Testis (tissue), 2 donors: ENCODE measurements around the gene TRAK1.

ENCODE experiments used
- POLR2A ChIP-seq: fragments of 450-650 bp; IDR thresholded peaks from one replicate; pipeline ENCODE4 v1.6.1; 2017; ENCODE audit warnings: antibody characterized with exemption, mild to moderate bottlenecking, moderate library complexity
- TF ChIP-seq, protein P1 (sequence below), 3 experiments: fragments of 450-650 bp in 2 of 3; fragments of 200-600 bp in 1 of 3; sonication (generic) in 1 of 3; IDR thresholded peaks; one replicate each; pipeline ENCODE4 v1.5.1; 2016 to 2019; ENCODE audit warnings: antibody characterized with exemption in 3 of 3, mild to moderate bottlenecking in 2 of 3, moderate library complexity in 1 of 3

DNA sequence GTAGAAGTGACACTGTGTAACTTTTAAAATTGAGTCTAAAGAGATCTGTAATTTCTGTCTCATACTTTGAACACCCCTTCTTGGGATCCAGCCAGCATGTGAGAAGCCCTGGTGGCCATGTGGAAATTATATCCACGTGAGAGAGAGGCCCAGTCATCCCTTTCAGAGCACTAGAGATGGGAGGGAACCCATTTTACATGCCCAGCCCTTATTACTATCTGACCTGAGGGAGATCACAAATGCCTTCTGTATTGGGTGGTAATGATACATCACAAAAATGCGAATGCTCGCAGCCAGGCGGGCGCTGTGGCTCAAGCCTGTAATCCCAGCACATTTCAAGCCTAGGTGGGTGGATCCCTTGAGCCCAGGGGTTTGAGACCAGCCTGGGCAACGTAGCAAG, 27.3 kb upstream of the TRAK1 start:
- TF ChIP-seq, protein P1, sequence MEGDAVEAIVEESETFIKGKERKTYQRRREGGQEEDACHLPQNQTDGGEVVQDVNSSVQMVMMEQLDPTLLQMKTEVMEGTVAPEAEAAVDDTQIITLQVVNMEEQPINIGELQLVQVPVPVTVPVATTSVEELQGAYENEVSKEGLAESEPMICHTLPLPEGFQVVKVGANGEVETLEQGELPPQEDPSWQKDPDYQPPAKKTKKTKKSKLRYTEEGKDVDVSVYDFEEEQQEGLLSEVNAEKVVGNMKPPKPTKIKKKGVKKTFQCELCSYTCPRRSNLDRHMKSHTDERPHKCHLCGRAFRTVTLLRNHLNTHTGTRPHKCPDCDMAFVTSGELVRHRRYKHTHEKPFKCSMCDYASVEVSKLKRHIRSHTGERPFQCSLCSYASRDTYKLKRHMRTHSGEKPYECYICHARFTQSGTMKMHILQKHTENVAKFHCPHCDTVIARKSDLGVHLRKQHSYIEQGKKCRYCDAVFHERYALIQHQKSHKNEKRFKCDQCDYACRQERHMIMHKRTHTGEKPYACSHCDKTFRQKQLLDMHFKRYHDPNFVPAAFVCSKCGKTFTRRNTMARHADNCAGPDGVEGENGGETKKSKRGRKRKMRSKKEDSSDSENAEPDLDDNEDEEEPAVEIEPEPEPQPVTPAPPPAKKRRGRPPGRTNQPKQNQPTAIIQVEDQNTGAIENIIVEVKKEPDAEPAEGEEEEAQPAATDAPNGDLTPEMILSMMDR (IDR thresholded peaks at IDR 0.05) = no peak
- no peak for TF ChIP-seq POLR2A
